Stimulated activated CD4-positive, alpha-beta T cell treated with anti-CD3 and anti-CD28 coated beads, TNF-alpha, amount 100 ng/mL, for 48 hours (primary cell): ENCODE measurements around the gene RASL11A.
"Not testable (repeated sequence)": the region's sequence is repeated elsewhere in the genome, so short reads cannot be mapped to it uniquely, and the experiment has no call there.

Source experiments
- DNase-seq, 3 donors: peaks; one replicate each; pipeline ENCODE4 v3.0.0-alpha.2; 2020; ENCODE audit warnings: low read depth in 3 of 3

The RASL11A gene

DNA sequence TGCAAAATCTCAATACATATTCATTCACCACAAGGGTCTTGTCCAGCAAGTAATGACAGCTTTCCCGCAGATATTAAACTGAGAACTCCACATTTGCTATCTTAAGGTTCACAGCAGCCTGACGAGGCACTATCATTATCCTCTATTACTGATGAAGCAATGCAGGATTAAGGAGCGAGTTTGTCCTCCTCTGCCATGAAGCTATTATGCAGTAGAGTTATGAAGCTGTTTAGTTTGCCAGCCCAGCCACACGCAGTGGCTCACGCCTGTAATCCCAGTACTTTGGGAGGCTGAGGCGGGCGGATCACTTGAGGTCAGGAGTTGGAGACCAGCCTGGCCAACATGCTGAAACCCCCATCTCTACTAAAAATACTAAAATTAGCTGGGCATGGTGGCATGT, 29.8 kb downstream of the RASL11A start:
- not testable (repeated sequence) for DNase-seq

DNA sequence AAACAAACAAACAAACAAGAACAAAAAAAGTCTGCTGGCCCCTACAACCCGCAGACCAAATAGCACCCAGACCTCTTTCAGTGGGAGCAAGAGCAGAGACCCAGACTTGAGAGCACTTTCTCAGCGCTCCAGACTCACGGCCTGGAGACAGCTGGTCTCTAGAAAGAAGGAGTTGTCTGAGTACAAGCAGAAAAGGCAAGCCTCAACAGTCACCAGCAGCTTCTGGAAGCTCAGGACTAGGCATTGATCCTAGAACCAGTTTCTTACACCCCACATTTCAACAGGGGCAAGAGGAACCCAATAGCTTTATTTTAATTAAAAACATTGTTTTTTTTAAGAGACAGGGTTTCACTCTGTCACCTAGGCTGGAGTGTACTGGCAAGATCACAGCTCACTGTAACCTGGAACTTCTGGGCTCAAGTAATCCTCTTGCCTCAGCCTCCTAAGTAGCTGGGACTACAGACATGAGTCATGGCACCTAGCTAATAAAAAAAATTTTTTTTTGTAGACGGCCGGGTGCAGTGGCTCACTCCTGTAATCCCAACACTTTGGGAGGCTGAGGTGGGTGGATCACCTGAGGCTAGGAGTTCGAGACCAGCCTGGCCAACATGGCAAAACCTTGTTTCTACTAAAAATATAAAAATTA, 30.4 kb downstream of the RASL11A start:
- DNase-seq, result no peak

DNA sequence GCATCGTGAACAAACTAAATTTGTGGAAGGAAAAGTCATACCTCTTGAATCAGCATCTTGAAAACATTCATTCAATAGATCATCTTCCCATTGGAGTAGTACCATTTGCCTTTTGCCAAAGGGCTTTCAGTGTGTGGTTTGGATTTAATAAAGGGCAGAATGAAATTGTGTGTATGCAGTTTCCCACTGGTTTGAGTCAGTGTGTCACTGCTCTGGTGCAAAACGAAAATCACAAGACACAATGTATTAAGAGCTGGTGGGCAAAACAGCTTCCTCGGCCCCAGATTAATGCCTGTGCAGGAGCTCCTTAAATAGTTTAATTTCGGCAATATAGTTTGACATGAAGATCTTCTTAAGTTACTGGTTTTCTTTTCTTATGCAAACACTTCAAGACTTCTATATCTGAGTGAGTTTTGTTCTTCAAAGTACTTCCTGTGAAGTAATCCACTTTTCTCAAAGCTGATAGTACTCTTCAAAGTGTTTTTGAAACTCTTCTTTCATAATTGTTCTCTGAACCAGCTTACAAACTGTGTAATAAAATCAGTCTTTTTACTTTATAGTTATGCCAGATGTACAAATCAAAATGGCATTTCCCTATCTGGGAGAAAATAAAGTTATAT, 32.1 kb downstream of the RASL11A start:
- no peak for DNase-seq

DNA sequence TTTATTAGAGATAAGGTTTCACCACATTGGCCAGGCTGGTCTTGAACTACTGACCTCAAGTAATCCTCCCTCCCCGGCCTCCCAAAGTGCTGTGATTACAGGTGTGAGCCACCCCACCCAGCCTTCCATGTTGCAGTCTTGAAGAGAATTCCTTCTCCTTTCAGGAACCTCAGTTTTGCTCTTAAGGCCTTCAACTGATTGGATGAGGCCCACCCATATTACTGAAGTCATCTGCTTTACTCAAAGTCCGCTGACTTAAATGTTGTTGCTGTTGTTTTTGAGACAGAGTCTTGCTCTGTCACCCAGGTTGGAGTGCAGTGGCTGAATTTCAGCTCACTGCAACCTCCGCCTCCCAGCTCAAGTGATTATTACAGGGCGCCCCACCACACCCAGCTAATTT, 33.5 kb downstream of the RASL11A start:
- no peak for DNase-seq

DNA sequence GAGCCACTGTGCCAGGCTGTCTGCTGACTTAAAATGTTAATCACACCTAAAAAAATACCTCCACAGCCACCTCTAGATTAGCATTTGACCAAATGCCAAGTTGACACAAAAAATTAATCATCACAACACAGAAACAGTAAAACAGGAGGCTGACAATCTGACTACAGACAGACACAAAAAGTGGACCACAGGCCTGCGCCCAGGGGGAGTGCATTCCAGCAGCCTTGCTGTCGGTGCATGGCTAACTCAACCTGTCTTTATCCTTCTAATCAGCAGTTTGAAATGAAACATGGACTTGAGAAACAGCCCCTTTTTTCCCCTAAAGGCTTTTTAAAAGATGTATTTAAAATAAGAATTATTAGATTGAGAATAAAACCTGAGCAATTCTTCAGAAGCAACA, 34.0 kb downstream of the RASL11A start:
- no peak for DNase-seq

DNA sequence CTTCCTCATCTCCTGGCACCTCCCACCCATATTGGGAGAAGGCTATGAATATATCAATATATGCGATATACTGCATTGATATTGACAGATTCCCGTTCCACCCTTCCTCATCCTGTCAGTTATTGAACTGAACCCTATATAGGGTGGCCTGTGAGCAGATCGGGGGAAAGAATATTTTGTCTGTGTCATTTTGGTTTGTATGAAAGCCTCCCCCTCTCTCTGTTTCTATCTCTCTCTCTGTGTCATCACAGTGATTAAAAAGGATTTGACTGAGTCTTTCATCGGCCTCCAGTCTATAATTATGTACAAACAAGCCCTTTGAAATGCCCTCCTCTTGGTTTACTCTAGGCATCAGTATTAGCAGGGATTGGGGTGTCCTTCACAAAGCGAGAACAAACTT, 35.7 kb downstream of the RASL11A start:
- DNase-seq, result no peak

DNA sequence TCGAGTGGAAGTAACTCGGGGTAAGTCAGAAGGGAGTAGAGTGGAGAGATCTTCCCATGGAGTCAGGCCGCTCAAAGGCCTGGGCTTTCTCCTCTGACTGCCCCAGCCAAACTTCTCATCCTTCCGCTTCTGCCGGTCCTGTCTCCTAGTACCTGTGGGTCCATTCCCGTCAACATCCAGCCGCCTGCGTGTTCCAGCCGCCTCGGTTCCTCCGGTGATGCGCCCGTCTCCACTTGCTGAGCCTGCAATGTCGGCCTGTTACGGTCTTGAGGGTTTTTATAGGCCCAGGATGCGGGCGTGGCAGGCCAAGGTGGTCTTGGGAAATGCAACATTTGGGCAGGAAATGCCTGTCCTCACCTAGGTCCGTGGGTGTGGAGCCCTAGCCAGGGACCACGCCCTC, 38.3 kb downstream of the RASL11A start:
- no peak for DNase-seq

DNA sequence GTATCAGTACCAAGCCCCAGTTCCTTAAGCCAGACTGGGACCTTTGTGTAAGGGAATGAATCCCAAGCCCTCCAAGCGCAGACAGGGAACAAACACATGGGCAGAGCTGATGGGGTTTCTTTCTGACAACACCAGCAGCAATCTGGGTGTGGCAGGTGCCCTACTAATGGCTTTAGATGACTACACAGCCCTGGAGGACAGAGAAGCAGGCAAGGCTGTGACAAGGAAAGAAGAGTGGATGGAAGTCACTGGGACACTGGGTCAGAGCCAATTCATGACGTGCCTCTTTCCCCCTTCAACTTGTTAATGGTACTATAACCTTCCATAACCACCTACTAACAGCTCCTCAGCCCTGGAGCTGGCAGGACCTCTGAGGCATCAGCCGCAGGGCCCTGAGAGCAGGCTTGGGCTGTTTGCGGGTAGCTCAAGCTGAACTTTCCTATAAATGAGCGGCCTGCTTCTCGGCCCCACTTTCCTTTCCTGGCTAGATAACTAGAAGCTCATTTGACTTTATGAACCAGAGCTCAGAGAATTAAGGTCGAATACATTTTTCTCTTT, 38.9 kb downstream of the RASL11A start:
- no peak for DNase-seq

DNA sequence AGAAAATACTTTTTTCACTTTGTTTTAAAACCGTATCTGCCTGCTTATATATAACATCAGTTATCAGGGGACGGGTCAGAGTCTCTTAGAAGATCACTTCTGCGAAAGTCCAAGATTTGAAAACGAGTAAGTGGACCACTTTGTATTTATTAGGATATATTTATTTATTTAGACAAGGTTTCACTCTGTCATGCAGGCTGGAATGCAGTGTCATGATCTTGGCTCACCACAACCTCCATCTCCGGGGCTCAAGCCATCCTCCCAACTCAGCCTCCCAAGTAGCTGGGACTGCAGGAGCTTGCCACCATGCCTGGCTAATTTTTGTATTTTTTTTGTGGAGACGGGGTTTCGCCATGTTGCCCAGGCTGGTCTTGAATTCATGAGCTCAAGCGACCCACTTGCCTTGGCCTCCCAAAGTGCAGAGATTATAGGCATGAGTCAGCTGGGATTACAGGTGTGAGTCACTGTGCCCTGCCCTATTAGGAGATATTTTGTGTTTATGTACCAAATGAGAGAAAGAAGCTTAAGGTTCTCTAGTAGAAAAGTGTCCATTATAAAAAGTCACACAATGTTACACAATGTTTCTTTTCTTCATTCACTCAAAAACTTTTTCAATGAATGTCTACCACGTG, 39.5 kb downstream of the RASL11A start:
- DNase-seq, result no peak

DNA sequence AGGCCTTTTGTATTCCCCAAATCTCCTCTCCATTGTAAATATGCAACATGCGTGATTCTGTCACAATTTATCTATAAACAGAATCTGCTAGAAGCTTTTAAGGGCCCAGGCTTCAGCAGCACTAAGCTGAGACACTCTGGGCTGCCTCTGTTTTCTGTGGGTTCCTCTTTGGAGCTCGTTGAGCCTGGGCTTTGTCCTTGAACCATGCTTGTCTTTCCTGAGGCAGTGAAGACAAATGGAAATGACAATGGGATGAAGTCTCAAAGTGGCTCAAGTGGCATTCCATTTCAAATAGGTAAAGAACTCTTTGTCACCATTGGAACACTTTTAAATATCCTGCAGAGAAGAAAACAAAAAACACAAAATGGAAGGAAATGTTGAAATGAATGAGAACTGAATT, 40.3 kb downstream of the RASL11A start:
- DNase-seq, result no peak

DNA sequence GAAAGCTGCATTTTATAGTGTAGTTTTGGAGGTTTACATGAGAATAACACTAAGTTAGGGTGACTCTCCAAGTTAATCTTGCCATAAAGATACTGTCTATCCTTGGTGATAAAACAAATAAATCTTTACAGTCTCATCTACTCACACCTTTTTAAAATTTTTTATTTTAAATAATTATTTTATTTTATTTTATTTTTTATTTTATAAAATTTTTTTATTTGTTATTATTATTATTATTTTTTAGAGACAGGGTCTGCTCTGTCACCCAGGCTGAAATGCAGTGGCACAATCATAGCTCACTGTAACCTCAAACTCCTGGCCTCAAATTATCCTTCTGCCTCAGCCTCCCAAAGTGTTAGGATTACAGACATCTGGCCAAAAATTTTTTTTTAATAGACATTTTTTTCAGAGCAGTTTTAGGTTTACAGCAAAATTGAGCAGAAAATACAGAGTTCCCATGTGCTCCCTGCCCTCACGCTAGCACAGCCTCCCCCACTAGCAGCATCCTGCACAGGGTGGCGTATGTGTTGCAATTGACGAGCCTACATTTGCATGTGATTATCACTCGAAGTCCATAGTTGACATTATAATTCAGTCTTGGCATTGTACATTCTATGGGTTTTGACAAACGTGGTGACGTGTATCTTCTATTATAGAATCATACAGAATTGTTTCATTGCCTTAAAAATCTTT, 41.0 kb downstream of the RASL11A start:
- no peak for DNase-seq

DNA sequence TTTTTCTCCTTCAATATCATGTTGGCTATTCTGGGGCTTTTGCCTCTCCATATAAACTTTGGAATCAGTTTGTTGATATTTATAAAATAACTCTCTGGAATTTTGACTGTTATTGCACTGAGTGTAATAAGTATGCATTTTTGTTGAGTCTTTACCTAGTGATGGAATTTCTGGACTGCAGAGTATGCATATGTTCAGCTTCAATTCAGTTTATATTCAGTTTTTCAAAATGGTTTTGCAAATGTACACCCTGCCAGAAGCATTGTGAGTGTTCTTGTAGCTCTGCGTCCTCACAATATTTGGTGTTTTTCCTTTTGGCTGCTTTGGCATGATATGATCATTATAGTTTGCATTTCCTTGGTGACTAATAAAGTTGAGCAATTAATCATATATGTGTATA, 43.1 kb downstream of the RASL11A start:
- no peak for DNase-seq

DNA sequence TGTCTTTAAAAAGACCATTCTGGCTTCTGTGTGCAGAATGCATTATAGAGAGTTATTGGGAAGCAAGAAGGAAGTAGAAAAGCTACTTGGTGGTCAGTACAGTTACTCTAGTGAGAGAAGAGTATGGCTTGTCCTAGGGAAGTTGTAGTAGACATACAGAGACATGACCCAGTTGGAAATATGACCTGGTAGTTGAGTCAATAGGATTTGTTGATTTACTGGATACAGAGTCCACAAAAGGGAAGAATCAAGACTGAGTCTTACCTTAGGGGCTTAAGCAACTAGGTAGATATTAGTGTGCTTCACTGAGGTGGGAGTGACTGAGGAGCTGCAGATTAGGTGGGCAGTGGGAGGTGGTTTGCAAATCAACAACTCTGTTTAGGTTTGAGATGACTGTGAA, 48.8 kb downstream of the RASL11A start:
- no peak for DNase-seq

DNA sequence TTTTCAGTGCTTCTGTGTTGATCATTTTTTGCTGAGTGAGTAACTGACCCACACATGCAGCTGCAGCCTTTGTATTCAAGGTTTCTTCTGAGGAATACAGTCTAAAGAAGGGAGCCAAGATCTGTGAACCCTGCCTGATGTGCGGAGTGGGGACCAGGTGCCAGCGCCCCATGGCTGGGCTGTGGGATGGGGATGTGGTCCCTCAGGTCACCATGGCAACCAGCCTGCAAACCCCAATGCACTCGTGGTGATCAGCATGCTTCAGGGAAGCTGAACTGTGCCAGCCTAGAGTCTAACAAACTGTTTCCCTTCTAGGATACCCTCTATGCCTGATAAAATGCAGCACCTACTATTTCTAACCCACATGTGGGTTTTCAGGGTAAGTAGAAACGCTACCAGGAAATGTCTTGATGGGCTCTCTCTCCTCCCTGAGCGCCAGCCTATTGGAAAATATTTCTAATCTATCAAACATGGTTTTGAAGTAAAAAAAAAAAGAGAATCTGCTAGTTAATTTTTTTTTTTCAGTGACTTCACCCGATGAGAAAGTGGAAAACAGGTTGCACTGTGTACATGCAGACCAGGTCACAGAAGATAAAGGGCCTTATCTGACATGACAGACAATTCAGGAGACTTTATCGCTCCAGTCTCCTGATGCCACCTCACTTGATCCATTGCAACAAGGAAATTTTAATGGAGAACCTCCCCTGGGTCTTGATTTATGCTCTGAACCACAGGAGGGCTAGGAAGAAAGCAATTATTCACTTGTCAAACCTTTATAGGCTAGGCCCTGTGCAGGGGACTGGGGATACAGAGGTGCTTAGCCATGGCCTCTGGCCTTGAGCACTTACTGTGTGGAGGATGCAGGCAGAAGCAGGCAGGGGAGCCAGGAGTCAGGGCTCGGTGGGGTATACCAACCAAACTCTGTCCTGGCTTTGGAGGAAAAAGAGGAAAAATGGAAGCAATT, 51.1 kb downstream of the RASL11A start:
- DNase-seq, result peak in 1 of 3 donors; percentile 2

DNA sequence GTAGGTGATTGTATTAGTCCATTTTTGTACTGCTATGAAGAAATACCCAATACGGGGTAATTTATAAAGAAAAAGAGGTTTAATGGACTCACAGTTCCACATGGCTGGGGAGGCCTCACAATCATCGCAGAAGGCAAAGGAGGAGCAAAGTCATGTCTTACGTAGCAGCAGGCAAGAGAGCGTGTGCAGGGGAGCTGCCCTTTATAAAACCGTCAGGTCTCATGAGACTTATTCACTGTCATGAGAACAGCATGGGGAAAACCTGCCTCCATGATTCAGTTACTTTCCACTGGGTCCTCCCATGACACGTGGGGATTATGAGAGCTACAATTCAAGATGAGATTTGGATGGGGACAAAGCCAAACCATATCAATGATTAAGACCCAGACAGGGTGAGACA, 51.8 kb downstream of the RASL11A start:
- not testable (repeated sequence) for DNase-seq
